Measurements from ENCODE around the gene BAD. TPM values are rescaled to one million over a fixed set of nuclear protein-coding genes. Genes with fewer than 3 reads are reported as not detected.

BAD gene
- total RNA-seq, 1 experiment from 2014 or later: 23.3 TPM

- Mint-ChIP-seq H3K4me3 (peak overlapping the region; percentile 85 to 98), H3K27ac (peak overlapping the region in 2 of 3 experiments; percentile 88 to 95; a peak in 3 of 7 replicates), H3K9me3 (no peaks in the 10 kb centered on the region), H3K36me3 (ENCODE audit: insufficient read depth in 1 of 3, low read depth in 3 of 3) (peaks cover 13 to 31% (median 25%) of the 10 kb centered on the region in 3 experiments; a peak in 6 of 7 replicates), H3K27me3 (ENCODE audit: low read depth) (no peaks in the 10 kb centered on the region), H3K4me1 (peaks cover 34 to 44% of the 10 kb centered on the region in 2 experiments)
- no CpG with 5 or more reads among the region's 23 CpGs for WGBS (ENCODE audit: extremely low coverage, insufficient read length, low lambda C conversion rate)
- H3K4ac ChIP-seq (ENCODE audit: low read depth, low read length): no peak overlapping the region
- no peak for DNase-seq
- H4K20me1 ChIP-seq (ENCODE audit: control insufficient read depth, insufficient read depth, insufficient read length): no peaks in the 10 kb centered on the region
- H3K9ac ChIP-seq (ENCODE audit: extremely low read depth, insufficient read length, low read length): peak overlapping the region; percentile 33
- no peak overlapping the region for H2BK20ac ChIP-seq (ENCODE audit: low read depth, low read length, poor library complexity, severe bottlenecking)
- H3K27ac ChIP-seq (ENCODE audit: insufficient read length, low read depth, low read length): no peak overlapping the region
- no peak overlapping the region for H4K8ac ChIP-seq (replicated peaks; ENCODE audit: insufficient read length, low read depth, low read length)
- H3T11ph ChIP-seq (ENCODE audit: low read length): no peak overlapping the region
- H3K79me2 ChIP-seq (ENCODE audit: insufficient read depth, low read length): no peaks in the 10 kb centered on the region; the same call in 1 of the 2 replicates
- no peaks in the 10 kb centered on the region for H3K27me3 ChIP-seq (ENCODE audit: insufficient read depth, low read length)
- no peak overlapping the region for H4K91ac ChIP-seq (ENCODE audit: insufficient read length, low read depth, low read length)
- H2BK120ac ChIP-seq (ENCODE audit: low read depth, low read length, poor library complexity, severe bottlenecking): no peak overlapping the region
- no peak overlapping the region for H2BK12ac ChIP-seq (ENCODE audit: insufficient read length, low read depth, low read length)
- H4K5ac ChIP-seq (ENCODE audit: insufficient read length, low read depth, low read length): no peak overlapping the region
- no peak overlapping the region for H3K56ac ChIP-seq (ENCODE audit: insufficient read length, low read depth, low read length)
- peak; percentile 36; the same call in 2 of the 3 replicates for TF ChIP-seq CTCF (conservative IDR thresholded peaks at IDR 0.05)
- H2BK5ac ChIP-seq (ENCODE audit: insufficient read length, low read length): no peak overlapping the region
- peak overlapping the region; percentile 24; the same call in 1 of the 2 replicates for H3K14ac ChIP-seq (ENCODE audit: insufficient read depth, low read length)
- H2BK15ac ChIP-seq (ENCODE audit: low read depth, low read length): no peak overlapping the region
- H2AK5ac ChIP-seq (ENCODE audit: insufficient read length, low read length): no peak overlapping the region
- no peak overlapping the region for H3K18ac ChIP-seq (ENCODE audit: insufficient read length, low read depth, low read length)
- H3K9me3 ChIP-seq (ENCODE audit: control insufficient read depth, low read depth, low read length): no peaks in the 10 kb centered on the region
- peaks cover 16% of the 10 kb centered on the region for H3K23me2 ChIP-seq (ENCODE audit: insufficient read length, low read depth, low read length, poor library complexity, severe bottlenecking)
- peak overlapping the region; percentile 76 for H3K4me2 ChIP-seq (ENCODE audit: insufficient read depth, insufficient read length, low read length)
- no peak overlapping the region for H2AFZ ChIP-seq (ENCODE audit: low read length)
- no peak overlapping the region for H3K23ac ChIP-seq (ENCODE audit: insufficient read length, low read depth, low read length)
- H3K79me1 ChIP-seq (ENCODE audit: insufficient read depth, low read depth, low read length, poor library complexity, severe bottlenecking): peaks cover 3% of the 10 kb centered on the region
- H3K4me1 ChIP-seq (ENCODE audit: insufficient read depth, low read length): peaks cover 9% of the 10 kb centered on the region; the same call in 1 of the 2 replicates
Observed at GRCh38 chr11:64252003-64252872, 32.2 kb downstream of the BAD start.
